Measurements from ENCODE around the gene GALNT17. TPM values are rescaled to one million over a fixed set of nuclear protein-coding genes. Genes with fewer than 3 reads are reported as not detected.

Gene GALNT17
- total RNA-seq, 1 donor from 2014 or later, result 0.12 TPM

- no peak for DNase-seq (ENCODE audit: low read depth)
- TF ChIP-seq CTCF (conservative IDR thresholded peaks at IDR 0.05; ENCODE audit: low read depth, low read length), result no peak
- H3K4me3 ChIP-seq (ENCODE audit: low read depth, low read length), result no peak overlapping the region
Observed at GRCh38 chr7:71419546-71420337, 287.8 kb downstream of the GALNT17 start.

GRCh38 chr7:71422104-71422503 is 290.2 kb downstream of the GALNT17 start:
- H3K4me3 ChIP-seq (ENCODE audit: low read depth, low read length), result no peak overlapping the region
- DNase-seq (ENCODE audit: low read depth), result no peak
- no peak for TF ChIP-seq CTCF (conservative IDR thresholded peaks at IDR 0.05; ENCODE audit: low read depth, low read length)

DNA sequence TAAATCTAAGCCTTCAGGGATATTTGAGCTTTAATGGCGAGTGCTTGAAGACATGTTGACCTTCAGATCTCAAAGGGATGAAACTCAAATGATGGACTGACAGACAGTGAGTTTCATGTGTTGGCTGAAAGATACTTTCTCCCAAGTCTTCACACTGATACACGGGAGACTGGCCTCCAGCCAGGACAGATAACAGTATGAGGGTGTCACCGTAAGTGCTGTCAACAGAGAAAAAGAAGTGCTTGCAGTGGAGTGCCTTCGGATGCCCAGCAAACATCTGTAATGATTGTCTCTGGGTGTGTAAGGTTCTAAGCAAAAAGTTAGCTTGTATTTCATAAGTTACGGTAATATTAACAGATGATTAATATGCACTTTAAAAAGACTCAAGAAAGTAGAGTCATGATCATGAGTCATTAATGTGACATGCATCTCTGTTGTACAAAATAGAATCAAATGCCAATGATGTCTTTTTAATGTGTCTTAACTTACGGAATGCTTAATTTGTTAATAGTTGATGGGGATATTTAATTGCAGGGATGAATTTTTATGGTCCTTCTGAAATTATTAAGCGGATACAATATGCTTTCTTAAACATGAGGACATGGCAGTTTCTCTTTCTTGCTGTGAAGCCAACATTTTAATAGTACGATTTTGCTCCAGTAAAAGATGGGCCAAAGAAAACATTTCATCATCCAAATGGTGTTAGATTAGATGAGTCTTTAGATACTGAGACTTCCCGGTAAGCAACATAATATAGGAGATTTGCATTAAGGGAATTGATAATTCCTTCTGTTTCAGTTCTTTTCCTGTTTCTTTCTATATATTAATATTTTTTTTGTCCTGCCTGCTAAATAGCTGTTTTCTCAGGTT is 292.5 kb downstream of the GALNT17 start:
- TF ChIP-seq CTCF (conservative IDR thresholded peaks at IDR 0.05; ENCODE audit: low read depth, low read length), result no peak
- DNase-seq (ENCODE audit: low read depth), result no peak
- no peak overlapping the region for H3K4me3 ChIP-seq (ENCODE audit: low read depth, low read length)

- no peak for DNase-seq (ENCODE audit: low read depth)
- no peak overlapping the region for H3K4me3 ChIP-seq (ENCODE audit: low read depth, low read length)
- TF ChIP-seq CTCF (conservative IDR thresholded peaks at IDR 0.05; ENCODE audit: low read depth, low read length), result no peak
Observed at GRCh38 chr7:71429083-71429482, 297.1 kb downstream of the GALNT17 start.

DNA sequence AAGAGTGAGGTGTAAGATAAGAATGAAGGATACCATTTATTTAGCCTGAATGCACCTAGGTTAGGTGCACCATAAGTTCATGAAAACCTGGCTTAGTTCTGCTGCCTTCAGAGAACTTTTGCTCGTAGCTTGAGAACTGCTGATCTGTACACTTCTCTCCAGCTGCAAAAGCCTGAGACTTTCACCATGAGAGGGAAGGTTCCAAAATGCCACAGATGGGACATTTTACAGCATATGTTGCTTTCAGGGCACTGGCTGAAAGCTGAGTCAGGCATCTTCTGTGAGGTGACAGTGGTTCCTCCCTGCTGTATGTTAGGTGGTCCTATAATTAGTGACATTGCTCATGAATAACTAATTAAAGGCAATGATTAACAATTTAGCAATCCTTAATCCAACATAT is 298.3 kb downstream of the GALNT17 start:
- H3K4me3 ChIP-seq (ENCODE audit: low read depth, low read length), result no peak overlapping the region
- DNase-seq (ENCODE audit: low read depth), result no peak
- TF ChIP-seq CTCF (conservative IDR thresholded peaks at IDR 0.05; ENCODE audit: low read depth, low read length), result no peak

DNA sequence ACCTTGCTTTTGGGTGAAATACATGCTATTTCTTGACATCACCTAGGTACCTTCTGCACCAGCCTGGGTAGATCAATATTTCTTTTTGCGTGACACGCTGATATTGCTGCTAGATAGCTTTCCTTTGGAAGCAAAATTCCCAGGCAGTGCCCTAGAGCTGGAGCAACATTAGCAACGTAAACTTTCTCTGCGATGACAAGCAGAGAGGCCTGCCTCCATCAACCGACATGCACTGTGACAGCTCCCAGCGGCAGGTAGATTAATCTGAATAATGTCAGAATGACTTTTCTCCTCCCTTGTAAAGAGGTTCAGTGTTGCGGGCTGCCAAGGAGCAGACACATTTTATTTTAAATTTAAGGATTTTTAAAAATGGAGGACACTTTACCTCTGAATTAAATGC is 307.4 kb downstream of the GALNT17 start:
- no peak for TF ChIP-seq CTCF (conservative IDR thresholded peaks at IDR 0.05; ENCODE audit: low read depth, low read length)
- no peak overlapping the region for H3K4me3 ChIP-seq (ENCODE audit: low read depth, low read length)
- no peak for DNase-seq (ENCODE audit: low read depth)
